Measurements from ENCODE around the gene HOXA3.
A peak's percentile ranks its signal among the peaks of the same experiment; 100 is the strongest.

Gene HOXA3

GRCh38 chr7:27176524-27176845 lies 24.1 kb upstream of the HOXA3 start:
- Histone ChIP-seq H4K20me1 (peaks cover 0 to 68% (median 42%) of the 10 kb centered on the region in 11 experiments; a peak in 17 of 22 replicates), H3K4me1 (peaks cover 0 to 7% (median 0%) of the 10 kb centered on the region in 10 experiments; a peak in 3 of 20 replicates), H3K9ac (no peak overlapping the region), H3K27me3 (peaks cover 100% of the 10 kb centered on the region in 11 experiments), H3K4me3 (no peak overlapping the region), H3K9me3 (replicated peaks in 1 of 11) (peaks cover 23 to 46% (median 33%) of the 10 kb centered on the region in 11 experiments), H3K4me2 (no peak overlapping the region), H3K27ac (no peak overlapping the region), H3K36me3 (no peaks in the 10 kb centered on the region)
- no peak for TF ChIP-seq Cebpa-rat (IDR thresholded peaks at IDR 0.05)

GRCh38 chr7:27175626-27176523 lies 23.5 kb upstream of the HOXA3 start:
- Histone ChIP-seq H3K36me3 (no peaks in the 10 kb centered on the region), H3K27ac (no peak overlapping the region), H3K27me3 (peaks cover 100% of the 10 kb centered on the region in 11 experiments), H3K4me2 (no peak overlapping the region), H3K9me3 (replicated peaks in 1 of 11) (peaks cover 23 to 46% (median 33%) of the 10 kb centered on the region in 11 experiments), H3K9ac (no peak overlapping the region), H3K4me1 (peaks cover 0 to 10% (median 0%) of the 10 kb centered on the region in 10 experiments; a peak in 3 of 20 replicates), H3K4me3 (no peak overlapping the region), H4K20me1 (peaks cover 0 to 72% (median 48%) of the 10 kb centered on the region in 11 experiments; a peak in 18 of 22 replicates)
- no peak for TF ChIP-seq Cebpa-rat (IDR thresholded peaks at IDR 0.05)

GRCh38 chr7:27174874-27175625 lies 22.7 kb upstream of the HOXA3 start:
- H3K4me3 ChIP-seq, result no peak overlapping the region
- H3K9me3 ChIP-seq (replicated peaks in 1 of 11), result peaks cover 23 to 42% (median 33%) of the 10 kb centered on the region in 11 experiments
- H3K9ac ChIP-seq, result no peak overlapping the region
- H3K27ac ChIP-seq, result no peak overlapping the region
- H3K27me3 ChIP-seq, result peaks cover 100% of the 10 kb centered on the region in 11 experiments
- peaks cover 0 to 10% (median 0%) of the 10 kb centered on the region in 10 experiments; a peak in 3 of 20 replicates for H3K4me1 ChIP-seq
- H3K36me3 ChIP-seq, result no peaks in the 10 kb centered on the region
- TF ChIP-seq Cebpa-rat (IDR thresholded peaks at IDR 0.05), result no peak
- H3K4me2 ChIP-seq, result no peak overlapping the region
- H4K20me1 ChIP-seq, result peaks cover 0 to 72% (median 50%) of the 10 kb centered on the region in 11 experiments; a peak in 18 of 22 replicates

GRCh38 chr7:27173956-27174873 lies 21.8 kb upstream of the HOXA3 start, which contains the start of gene HOXA10:
HOXA10 (minus strand) TSS chr7:27174320; CDS start chr7:27174306, 14 bp downstream.
- Histone ChIP-seq H3K9me3 (replicated peaks in 1 of 11) (peaks cover 23 to 33% (median 26%) of the 10 kb centered on the region in 11 experiments), H3K9ac (no peak within 1 kb of the TSS), H3K27ac (no peak within 1 kb of the TSS), H3K4me2 (peak within 1 kb of the TSS; percentile 24 to 72 (median 50); a peak in 19 of 22 replicates), H3K27me3 (peaks cover 100% of the 10 kb centered on the region in 11 experiments), H4K20me1 (peaks cover 0 to 79% (median 58%) of the 10 kb centered on the region in 11 experiments; a peak in 18 of 22 replicates), H3K4me1 (peaks cover 0 to 10% (median 0%) of the 10 kb centered on the region in 10 experiments; a peak in 4 of 20 replicates), H3K4me3 (peak within 1 kb of the TSS; percentile 4 to 60 (median 42); a peak in 16 of 20 replicates), H3K36me3 (no peaks in the 10 kb centered on the region)
- TF ChIP-seq Cebpa-rat (IDR thresholded peaks at IDR 0.05), result no peak

GRCh38 chr7:27173511-27173955 lies 21.1 kb upstream of the HOXA3 start:
- Histone ChIP-seq H4K20me1 (peaks cover 0 to 86% (median 65%) of the 10 kb centered on the region in 11 experiments; a peak in 18 of 22 replicates), H3K4me1 (peaks cover 0 to 10% (median 0%) of the 10 kb centered on the region in 10 experiments; a peak in 4 of 20 replicates), H3K9me3 (replicated peaks in 1 of 11) (peaks cover 23 to 33% (median 26%) of the 10 kb centered on the region in 11 experiments), H3K9ac (no peak overlapping the region), H3K4me3 (peak overlapping the region; percentile 4 to 60 (median 42); a peak in 16 of 20 replicates), H3K36me3 (no peaks in the 10 kb centered on the region), H3K4me2 (peak overlapping the region; percentile 24 to 72 (median 50); a peak in 19 of 22 replicates), H3K27ac (no peak overlapping the region), H3K27me3 (peaks cover 100% of the 10 kb centered on the region in 11 experiments)
- TF ChIP-seq Cebpa-rat (IDR thresholded peaks at IDR 0.05), result no peak

GRCh38 chr7:27172823-27173510 lies 20.6 kb upstream of the HOXA3 start:
- peak overlapping the region; percentile 24 to 72 (median 50); a peak in 19 of 22 replicates for H3K4me2 ChIP-seq
- peaks cover 0 to 10% (median 0%) of the 10 kb centered on the region in 10 experiments; a peak in 4 of 20 replicates for H3K4me1 ChIP-seq
- H3K27me3 ChIP-seq, result peaks cover 100% of the 10 kb centered on the region in 11 experiments
- no peak for TF ChIP-seq Cebpa-rat (IDR thresholded peaks at IDR 0.05)
- no peak overlapping the region for H3K9ac ChIP-seq
- H3K4me3 ChIP-seq, result peak overlapping the region; percentile 4 to 60 (median 42); a peak in 16 of 20 replicates
- H3K36me3 ChIP-seq, result no peaks in the 10 kb centered on the region
- peaks cover 23 to 38% (median 26%) of the 10 kb centered on the region in 11 experiments for H3K9me3 ChIP-seq (replicated peaks in 1 of 11)
- peaks cover 0 to 91% (median 71%) of the 10 kb centered on the region in 11 experiments; a peak in 18 of 22 replicates for H4K20me1 ChIP-seq
- no peak overlapping the region for H3K27ac ChIP-seq

GRCh38 chr7:27172315-27172774 lies 20.0 kb upstream of the HOXA3 start:
- Histone ChIP-seq H3K27me3 (peaks cover 100% of the 10 kb centered on the region in 11 experiments), H4K20me1 (peaks cover 0 to 98% (median 77%) of the 10 kb centered on the region in 11 experiments; a peak in 18 of 22 replicates), H3K36me3 (no peaks in the 10 kb centered on the region), H3K4me1 (peaks cover 0 to 10% (median 0%) of the 10 kb centered on the region in 10 experiments; a peak in 5 of 20 replicates), H3K9me3 (replicated peaks in 1 of 11) (peaks cover 23 to 38% (median 26%) of the 10 kb centered on the region in 11 experiments), H3K9ac (no peak overlapping the region), H3K27ac (no peak overlapping the region), H3K4me3 (no peak overlapping the region; a peak in 2 of 20 replicates), H3K4me2 (no peak overlapping the region)
- TF ChIP-seq Cebpa-rat (IDR thresholded peaks at IDR 0.05), result no peak

Data from BLaER1 treated with 17β-estradiol and CSF1 and Interleukin-3, amounts not matched to agents 10 nM and 100 nM (cell line).